OCI-M2 (cell line): ENCODE data around the gene CDPF1.
A peak's percentile ranks its signal among the peaks of the same experiment; 100 is the strongest.

Experiments used
- DNase-seq: peaks from one replicate; lab custom pipeline; 2025; ENCODE audit not compliant: unreplicated experiment; lab: John Stamatoyannopoulos, UW

Gene CDPF1

GRCh38 chr22:46250035-46250782 is at the start of gene CDPF1:
Gene CDPF1 (minus strand): TSS chr22:46250293. CDS start chr22:46248284, 2,009 bp downstream.
- no peak for DNase-seq

GRCh38 chr22:46299101-46299500 is 49.0 kb upstream of the CDPF1 start:
- no peak for DNase-seq

- no peak for DNase-seq
Measured at GRCh38 chr22:46297151-46297812, 47.2 kb upstream of the CDPF1 start.

- DNase-seq, result peak; percentile 81
Measured at GRCh38 chr22:46296257-46297150, 46.4 kb upstream of the CDPF1 start, which contains the start of gene GTSE1. Gene GTSE1 (plus strand): TSS chr22:46296870. CDS start chr22:46297401, 531 bp downstream.

- no peak for DNase-seq
Measured at GRCh38 chr22:46295277-46295971, 45.3 kb upstream of the CDPF1 start.

- no peak for DNase-seq
Measured at GRCh38 chr22:46294784-46295183, 44.7 kb upstream of the CDPF1 start.

- DNase-seq, result no peak
Measured at GRCh38 chr22:46293577-46294260, 43.6 kb upstream of the CDPF1 start.

- DNase-seq, result no peak
Measured at GRCh38 chr22:46292732-46293131, 42.6 kb upstream of the CDPF1 start.

GRCh38 chr22:46292173-46292572 is 42.1 kb upstream of the CDPF1 start:
- DNase-seq, result no peak

- no peak for DNase-seq
Measured at GRCh38 chr22:46290843-46291785, 41.0 kb upstream of the CDPF1 start.

GRCh38 chr22:46290121-46290842 is 40.2 kb upstream of the CDPF1 start:
- DNase-seq, result no peak

- no peak for DNase-seq
Measured at GRCh38 chr22:46289244-46289891, 39.3 kb upstream of the CDPF1 start.

- no peak for DNase-seq
Measured at GRCh38 chr22:46288846-46289243, 38.8 kb upstream of the CDPF1 start.

GRCh38 chr22:46287873-46288751 is 38.0 kb upstream of the CDPF1 start:
- DNase-seq, result no peak

GRCh38 chr22:46286941-46287872 is 37.1 kb upstream of the CDPF1 start:
- no peak for DNase-seq

- no peak for DNase-seq
Measured at GRCh38 chr22:46286006-46286405, 35.9 kb upstream of the CDPF1 start.
